HG03432 (cell line): ENCODE data around the gene MICAL3.
"Not testable (repeated sequence)": the region's sequence is repeated elsewhere in the genome, so short reads cannot be mapped to it uniquely, and the experiment has no call there.

Experiments used
- ATAC-seq: cut with Tn5 transposase; IDR thresholded peaks from one replicate; pipeline ENCODE4 v1.9.1; 2021; ENCODE audit warnings: mild to moderate bottlenecking, moderate library complexity; ENCODE audit not compliant: unreplicated experiment

MICAL3 gene

DNA sequence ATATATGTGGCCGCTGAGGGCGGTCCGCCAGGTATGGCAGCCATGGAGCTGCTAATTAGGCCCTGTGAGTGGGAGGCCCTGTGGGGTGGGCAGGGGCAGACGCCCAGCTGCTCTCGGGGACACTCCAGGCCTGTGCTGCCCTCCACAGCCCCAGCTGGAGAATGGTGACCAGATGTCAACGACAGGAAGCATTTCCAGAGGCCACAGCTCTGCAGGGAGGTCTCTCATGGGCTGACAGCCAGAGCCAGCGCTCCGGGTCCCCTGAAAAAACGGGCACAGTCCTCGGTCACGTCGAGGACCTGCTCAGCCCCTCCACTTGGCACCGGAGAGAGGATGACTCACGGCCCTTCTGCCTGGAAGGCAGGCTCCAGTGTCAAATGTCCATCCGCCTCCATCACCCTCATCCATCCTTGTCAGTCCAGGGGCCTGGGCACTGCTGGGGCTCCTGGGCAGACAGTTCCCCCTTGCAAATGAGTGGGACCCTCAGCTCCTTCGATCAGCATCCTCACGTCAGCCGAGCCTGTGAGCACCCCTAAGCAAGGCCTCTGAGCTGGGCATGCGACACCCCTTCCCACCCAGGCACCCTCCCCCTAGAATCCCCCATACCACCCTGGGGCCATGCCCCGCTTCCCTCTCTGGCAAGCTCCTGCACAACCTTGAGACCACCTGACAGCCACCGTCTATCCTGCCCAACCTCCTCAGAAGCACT is 252.0 kb downstream of the MICAL3 start:
- no peak for ATAC-seq

DNA sequence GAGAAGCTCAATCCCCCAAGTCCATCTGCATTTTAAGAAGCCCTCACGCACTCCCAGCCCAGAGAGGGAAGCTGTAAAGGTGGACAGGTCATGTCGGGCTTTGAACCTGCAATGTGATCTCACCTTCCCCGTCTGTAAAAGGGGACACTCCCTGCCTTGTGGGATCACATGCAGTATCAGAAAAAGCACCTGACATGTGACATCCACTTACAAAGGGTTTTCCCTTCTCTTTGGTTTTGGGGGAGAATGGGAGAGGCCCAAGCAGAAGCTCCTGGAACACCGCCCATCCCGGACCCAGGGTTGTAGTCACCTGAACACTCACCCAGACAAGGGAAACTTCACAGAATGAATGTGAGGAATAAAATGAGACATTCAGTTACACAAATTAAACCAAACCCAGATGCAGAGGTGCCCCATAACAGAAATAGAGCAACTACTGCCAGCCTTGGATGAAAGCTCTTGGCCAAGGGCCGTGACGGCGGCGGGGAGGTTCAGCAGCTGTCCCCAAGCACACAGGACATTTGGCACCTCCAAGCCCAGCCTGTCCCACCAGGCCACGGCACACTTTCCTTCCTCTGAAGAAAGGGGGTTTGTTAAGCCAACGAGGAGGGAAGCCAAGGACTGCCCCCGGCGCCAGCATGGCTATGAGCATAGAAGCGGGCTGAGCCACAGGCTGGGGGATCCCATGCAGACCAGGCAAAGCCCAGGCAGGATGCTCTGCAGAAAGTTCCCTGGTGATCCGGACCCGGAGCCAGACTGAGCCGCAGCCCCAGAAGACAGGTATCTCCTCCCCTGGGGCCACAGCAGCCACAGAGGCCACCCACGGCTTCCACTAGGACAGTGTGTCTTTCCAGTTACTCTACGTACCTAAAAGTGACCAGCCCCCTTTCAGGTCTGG is 253.9 kb downstream of the MICAL3 start:
- no peak for ATAC-seq

DNA sequence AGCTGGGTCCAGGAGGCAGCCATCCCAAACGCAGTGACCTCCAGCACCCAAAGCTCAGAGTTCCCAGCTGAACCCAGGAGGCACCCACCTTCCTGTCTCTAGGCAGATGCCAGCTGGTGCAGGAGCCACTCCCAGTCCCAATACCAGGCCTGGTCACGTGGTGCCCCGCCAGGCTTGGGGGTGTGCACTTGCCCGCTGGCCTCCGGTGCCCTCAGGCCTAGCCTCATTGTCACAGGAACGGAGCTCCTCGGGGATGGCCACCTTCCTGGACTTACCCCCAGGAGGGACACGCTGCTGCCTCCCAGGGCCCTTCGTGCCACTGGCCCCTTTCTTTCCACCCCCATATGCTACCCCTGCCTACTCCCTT is 254.7 kb downstream of the MICAL3 start:
- no peak for ATAC-seq

DNA sequence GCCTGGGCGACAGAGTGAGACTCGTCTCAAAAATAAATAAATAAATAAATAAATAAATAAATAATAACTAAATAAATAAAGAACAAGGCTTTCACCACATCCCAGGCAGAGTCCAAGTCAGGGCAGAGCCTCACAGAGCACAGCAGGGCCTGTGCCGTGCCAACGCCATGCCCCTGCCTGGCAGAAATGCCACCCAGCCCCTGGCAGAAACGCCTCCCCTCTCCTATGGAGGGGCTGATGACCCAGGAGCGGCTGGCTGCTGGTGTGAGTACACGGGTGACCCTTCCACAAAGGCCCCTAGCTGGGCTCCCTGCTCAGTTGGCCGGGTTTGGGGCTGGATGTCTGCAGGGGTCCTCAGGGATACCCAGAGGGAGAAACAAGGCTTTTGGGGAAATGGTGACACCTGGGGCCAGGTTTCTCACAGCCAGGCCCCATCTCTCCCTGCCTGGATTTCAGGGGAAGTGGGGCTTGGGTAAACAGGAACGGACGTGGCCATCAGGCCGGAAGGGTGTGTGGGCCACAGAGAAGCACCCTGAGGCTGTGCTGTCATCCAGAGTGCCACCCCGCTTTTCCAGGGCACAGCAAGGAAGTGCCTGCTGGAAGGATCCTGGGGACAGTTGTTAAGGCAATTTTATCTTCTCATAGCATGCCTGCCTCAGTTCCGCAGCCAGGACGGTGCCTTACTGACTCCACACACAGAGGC is 255.2 kb downstream of the MICAL3 start:
- ATAC-seq = no peak

DNA sequence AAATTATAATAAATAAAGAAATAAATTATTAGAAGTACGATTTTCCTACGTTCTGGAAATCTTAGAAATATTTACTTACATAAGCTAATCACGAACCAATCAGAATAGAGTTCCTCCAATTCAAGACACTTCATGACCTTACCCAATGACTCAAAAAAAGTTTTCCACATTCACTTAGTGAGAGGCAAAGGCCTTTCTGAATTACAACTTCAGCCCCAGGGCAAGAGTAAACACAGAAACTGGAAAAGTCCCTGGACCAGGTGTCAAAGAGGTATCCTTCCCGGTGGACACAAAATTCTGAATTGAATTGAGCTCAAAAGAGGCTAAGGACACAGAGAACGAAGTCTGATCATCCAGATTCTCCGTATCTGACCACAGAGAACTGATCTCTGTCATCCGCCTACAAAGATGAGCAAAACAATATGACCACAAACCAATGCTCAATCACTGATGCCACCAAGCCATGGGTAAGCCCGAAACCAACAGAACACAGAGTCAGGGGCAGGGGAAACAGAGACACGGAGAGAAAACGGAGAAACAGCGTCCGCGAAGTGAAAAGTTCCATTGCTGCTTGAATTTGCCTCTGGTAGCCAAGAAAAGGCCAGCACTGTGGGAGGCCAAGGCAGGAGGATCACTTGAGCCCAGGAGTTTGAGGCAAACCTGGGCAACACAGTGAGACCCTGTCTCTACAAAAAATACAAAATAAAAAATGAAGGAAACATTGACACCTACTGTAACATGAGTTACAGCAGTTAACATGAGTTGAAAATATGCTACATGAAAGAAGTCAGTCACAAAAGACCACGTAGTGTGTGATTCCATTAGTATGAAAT is 256.9 kb downstream of the MICAL3 start:
- ATAC-seq = peak; percentile 73

DNA sequence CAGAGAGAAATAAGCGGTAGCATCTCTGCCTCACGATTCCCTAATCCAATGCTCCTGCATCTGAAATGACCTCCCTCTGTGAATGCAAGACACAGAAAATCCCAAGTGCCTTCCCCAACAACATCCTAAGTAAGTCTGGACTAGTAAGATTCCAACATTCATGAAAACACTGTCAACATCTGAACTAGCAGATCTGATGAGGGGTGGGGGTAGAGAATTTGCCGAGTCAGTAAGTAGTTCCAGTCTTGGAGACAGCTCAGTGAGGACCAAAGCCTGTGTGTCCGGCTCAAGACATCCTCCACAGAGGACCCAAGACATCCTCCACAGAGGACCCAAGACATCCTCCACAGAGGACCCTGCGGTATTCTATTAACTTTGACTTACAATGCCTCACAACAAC is 259.5 kb downstream of the MICAL3 start:
- not testable (repeated sequence) for ATAC-seq

DNA sequence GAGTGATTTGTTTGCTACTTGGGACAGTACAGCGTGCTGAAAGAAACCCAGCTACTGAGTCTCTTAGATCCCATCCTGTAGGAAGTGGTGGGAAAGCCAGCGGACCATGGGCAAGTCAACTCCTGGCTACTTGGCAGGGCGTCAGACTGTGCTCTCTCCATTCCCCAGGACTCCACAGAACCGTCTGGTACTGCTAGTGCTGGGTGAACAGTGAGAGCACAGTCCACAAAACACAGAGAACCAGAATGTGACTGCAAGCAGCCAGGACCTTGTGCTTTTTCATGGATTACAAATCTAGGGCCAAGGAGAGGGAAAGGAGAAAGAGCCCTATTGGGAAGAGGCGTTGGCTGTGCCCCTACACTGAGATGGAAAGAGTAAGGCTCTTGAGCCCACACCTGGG is 260.3 kb downstream of the MICAL3 start:
- no peak for ATAC-seq

DNA sequence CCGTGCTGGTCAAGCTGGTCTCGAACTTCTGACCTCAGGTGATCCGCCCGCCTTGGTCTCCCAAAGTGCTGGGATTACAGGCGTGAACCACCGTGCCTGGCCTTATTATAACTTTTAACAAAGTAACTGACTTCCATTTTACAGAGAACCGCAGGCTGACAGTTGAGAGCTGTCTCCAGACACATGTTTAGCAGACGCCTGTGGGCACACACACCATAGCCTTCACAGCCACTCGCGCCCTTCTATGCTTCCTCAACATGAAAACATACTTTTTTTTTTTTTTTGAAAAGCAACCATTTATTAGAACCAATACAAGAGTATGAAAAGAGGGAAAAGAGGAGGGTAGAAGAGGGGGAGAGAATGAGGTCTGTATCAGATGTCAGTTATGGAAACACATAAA is 260.9 kb downstream of the MICAL3 start:
- ATAC-seq = not testable (repeated sequence)

DNA sequence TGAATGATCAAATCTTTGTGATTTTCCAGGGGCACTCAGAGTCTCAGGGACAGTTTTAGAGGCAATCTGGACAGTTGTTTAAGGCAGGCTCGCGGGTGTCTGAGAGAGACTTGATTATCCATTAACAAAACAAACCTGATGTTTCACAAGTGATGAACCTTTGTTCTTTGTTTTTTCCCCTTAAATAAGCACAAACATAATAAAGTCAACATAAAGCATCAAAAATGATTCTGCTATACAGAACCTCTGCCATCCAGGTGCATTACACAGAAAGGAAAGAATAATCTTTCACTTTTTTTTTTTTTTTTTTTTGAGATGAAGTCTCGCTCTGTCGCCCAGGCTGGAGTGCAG is 263.2 kb downstream of the MICAL3 start:
- no peak for ATAC-seq

DNA sequence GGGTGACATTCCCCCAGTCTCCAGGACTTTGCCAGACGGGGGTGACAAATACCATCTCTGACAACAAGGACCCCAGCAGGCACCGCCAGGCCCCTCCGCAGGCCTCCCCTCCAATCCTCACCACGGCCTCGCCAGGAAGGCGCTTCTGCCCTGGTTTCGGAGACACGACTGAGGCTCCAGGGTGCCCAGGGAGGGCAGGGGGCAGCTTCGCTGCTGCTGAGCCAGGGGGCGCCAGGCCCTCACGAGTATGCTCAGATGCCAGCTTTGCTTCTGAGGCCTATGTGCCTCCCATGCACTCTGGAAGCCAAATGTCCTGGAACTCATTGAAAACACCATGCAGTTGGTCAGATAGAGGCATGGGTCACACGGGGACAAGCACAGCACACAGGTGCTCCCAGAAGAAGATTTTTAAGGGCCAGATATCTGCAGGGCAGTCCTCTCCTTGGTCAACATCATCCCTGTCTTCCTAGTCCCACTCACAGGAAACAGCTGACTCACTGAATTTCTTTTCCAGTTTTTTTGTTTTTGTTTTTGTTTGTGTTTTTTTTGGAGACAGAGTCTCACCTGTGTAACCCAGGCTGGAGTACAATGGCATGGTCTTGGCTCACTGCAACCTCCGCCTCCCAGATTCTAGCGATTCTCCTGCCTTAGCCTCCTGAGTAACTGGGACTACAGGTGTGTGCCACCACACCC is 270.0 kb downstream of the MICAL3 start:
- ATAC-seq = no peak

DNA sequence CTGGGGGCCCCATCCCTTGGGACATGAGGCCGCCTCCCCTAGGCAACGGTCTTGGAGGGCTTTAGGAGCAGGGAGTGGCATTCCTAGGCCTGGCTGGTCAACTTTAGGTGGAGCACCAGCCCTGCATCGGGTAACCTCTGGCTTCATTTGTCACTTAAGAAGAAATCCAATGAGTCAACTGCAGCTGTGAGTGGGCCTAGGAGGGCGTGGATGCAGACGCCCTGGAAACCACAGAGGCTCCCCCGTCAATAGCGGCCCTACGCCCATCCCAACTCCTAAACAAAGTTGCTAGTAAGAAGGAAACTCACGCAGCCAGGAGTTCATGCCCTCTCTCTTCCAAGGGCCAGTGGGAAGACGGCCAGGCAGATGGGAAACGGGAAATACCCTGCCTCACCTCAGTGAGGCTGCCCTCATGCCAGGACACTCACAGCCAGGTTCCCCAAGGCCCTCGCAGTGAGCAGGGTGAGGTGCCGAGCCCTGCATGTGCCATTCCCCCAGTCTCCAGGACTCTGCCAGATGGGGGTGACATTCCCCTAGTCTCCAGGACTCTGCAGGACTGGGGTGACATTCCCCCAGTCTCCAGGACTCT is 270.9 kb downstream of the MICAL3 start:
- ATAC-seq = no peak

DNA sequence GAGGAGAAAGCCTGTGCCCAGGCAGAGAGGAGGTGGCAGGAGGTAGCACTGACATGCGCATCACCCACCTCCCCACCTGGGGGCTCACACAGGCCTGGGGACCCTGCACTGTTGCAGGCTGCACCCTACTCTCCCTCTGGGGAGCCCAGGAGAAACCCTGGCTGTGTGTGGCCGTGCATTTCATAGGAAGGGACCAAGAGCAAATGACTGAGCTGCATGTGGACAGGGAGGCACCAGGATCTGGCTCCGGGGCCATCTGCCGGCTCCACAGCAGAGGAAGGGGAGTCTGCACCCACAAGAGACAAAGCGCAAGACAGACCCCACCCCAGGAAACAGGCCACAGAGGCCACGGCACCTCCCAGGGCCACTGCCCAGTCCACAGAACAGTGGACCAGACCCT is 272.8 kb downstream of the MICAL3 start:
- ATAC-seq = no peak

DNA sequence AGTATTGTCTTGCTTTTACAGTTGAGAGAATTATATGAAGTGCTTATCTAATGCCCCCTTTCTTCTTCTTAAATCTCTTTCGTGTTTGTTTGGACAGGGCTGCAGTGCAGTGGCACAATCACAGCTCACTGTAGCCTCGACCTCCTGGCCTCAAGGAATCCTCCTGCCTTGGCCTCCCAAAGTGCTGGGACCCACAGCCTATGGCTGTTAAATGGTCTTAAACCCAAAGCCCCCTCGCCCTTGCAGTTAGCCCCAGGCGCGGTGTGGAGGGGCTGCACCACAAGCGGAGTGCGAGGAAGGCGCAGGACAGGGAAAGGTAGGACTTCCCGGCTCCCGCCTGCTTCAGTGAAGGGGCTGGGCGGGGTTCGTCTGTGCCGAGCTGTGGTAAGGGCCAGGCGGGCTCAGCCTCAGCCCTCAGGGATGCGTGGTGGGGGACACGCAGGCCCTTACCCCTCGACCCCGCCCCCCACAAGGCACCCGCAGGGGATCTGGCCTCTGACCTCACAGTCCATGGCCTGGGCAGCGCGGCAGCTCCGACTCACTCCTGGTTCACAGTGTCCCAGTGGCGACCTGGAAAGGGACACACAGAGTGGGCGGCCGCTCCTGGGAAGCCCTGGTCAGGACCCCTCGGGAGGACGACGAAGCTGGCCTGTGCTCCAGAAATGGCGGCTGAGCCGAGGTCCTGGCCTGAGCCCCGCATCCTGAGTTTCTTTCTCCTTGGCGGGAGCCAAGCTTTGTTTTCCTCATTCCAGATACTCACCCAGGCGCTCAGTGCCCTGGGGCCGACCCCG is 274.6 kb downstream of the MICAL3 start:
- no peak for ATAC-seq

DNA sequence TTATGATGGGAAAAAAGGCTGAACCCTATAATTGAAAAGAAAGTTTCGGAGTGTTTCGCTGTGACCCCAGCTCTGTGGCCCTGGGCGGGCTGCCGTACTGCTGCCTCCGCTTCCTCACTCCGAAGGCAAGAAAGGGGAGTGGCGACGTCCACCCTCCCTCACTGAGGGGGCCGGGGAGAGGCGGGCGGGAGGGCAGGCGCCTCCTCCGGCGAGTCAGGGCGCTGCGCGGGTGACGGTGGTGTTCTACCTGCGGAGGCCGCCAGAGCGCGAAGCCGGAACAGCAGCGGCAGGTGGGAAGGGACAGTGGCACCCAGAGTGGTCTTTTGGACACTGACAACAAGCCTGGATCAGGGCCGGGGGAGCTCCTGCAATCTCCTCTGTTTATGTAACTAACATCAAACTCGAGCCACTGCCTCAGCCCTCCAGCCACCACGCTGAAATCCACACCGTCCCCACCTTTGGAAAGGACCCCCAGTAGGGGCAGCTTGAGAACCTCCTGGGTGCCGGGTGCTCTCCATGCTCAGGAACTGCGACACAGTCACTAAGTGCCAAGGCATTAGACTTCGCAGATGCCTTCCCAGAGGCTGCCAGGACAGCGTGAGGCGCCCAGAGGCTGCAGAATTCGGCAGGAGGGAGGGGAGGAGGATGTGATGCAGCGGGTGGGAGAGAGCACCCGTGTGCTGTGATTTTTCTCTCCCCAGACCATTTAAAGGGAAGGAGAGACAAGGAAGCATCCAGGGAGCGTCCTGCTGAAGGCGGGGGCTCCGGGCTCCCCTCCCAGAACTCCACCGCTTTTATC is 275.6 kb downstream of the MICAL3 start:
- no peak for ATAC-seq

DNA sequence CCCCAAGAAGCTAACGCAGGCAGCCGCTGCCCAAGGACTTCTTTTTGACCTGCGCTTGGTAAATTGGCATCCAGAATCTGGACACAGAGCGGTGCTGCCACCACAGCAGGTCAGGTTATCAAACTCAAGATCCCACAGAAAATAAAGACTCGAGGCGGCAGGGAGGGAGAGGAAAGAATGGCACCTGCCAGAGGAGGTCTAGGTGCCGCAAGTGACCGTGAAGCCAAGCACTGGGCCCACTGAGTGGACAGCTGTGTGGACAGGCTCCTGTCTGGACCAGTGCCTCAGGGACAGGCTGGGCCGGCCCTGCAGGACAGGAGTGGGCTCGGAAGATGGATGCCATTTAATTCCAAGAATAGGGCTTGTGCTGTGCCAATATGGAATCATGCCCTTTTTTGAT is 277.4 kb downstream of the MICAL3 start:
- no peak for ATAC-seq

DNA sequence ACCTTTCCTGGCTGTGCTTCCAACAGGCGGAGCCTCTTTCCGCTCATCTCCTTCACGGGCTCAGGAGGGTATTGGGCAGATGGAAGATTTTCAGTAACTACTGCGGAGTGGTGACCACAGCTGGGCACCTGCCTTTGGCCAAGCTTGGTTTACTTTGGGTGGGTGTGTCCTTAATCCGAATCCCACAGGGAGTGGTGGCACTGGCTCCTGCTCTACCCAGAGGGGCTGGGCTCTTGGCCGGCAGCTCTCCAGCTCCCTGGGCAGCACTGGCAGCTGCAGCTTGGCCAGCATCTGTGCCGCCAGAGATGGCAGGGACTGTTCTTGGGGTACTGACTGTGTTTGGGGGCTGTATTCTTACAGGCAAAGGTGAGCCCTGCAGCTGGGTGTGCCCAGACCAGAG is 279.9 kb downstream of the MICAL3 start:
- no peak for ATAC-seq

DNA sequence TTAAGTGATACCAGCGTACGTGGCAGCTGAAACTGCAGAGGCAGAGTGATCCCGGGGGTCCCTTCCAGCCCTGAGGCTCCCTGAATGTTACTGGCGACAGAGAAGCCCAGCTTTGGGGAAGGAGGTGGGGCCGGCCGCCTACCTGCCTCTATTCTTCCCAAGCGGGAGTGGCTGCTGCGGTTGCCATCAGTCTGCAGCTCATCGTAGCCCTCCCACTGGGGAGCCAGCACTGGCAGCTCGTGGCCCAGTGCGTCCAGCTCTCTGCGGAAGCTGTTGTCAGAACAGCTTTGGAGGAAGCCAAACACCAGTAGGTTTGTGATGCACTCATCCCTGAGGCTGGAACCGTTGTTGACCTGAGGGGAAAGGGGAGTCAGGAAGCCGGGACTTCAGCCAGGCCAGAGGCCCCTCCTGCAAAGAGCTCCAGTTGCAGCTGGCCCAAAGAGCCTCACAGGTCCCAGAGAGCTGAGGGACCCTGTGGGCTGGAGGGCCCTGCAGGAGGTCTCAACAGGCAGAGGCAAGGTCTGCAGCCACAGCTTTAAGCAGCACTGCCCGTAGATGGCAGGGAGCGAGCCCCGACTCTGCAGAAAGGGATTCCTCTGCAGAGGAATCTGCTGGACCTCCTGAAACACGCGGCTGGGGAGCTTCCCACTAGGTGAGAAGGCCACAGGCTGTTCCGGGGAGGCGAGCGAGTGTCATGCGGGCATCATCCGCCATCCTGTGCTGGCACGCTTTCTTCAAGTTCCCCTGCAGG is 280.5 kb downstream of the MICAL3 start:
- no peak for ATAC-seq

DNA sequence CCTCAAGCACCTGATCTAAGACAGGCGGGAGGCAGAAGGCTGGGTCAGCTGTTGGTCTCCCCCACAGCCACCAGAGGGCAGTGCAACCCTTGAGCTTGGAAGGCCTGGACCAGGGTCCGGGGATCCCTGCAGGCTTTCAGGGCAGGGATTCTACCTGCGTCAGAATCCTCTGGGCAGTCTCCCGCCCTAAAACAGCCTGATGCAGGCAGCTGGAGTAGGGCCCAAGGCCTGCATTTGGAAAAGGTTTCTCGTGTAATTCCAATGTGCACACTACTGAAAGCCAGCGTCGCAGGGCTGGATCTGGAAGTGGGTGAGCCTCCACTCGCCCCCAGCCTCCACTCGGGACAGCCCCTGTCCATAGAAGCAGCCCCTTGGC is 281.8 kb downstream of the MICAL3 start:
- ATAC-seq = peak; percentile 71
